HepG2 (cell line): ENCODE results near the gene ADAMTS13. TPM values are rescaled to one million over a fixed set of nuclear protein-coding genes. Genes with fewer than 3 reads are reported as not detected.

ENCODE experiments used
- CHD2 ChIP-seq: IDR thresholded peaks from 2 replicates; pipeline ENCODE4 v1.6.1; 2011; ENCODE audit warnings: low read depth, low read length, improper control_type of control experiment
- FOXA1 ChIP-seq, 2 experiments: fragments of 450-650 bp in 1 of 2; sonication (generic) in 1 of 2; formaldehyde crosslinking in 1 of 2; IDR thresholded peaks; 2 replicates each; pipeline versions ENCODE4 v1.4.0 to v1.6.1; 2016 to 2020; ENCODE audit warnings: missing genetic modification reagents in 1 of 2
- GATAD2A ChIP-seq: IDR thresholded peaks from 2 replicates; pipeline ENCODE4 v1.6.1; 2016
- KLF13 ChIP-seq: sonication (generic); formaldehyde crosslinking; IDR thresholded peaks from 2 replicates; pipeline ENCODE4 v1.4.0; 2020; ENCODE audit warnings: mild to moderate bottlenecking, missing genetic modification reagents
- KMT2B ChIP-seq: IDR thresholded peaks from 2 replicates; pipeline ENCODE4 v1.6.1; 2016; ENCODE audit warnings: missing genetic modification reagents, missing compliant biosample characterization
- MTA1 ChIP-seq: sonication (generic); formaldehyde crosslinking; IDR thresholded peaks from 2 replicates; pipeline ENCODE4 v1.4.0; 2020; ENCODE audit warnings: missing genetic modification reagents, mild to moderate bottlenecking, borderline replicate concordance
- NFKBIZ ChIP-seq: IDR thresholded peaks from 2 replicates; pipeline ENCODE4 v1.6.1; 2018; ENCODE audit warnings: missing genetic modification reagents, missing compliant biosample characterization
- SNAI1 ChIP-seq: sonication (generic); formaldehyde crosslinking; IDR thresholded peaks from 2 replicates; pipeline ENCODE4 v1.5.0; 2020; ENCODE audit warnings: mild to moderate bottlenecking, missing genetic modification reagents, borderline replicate concordance
- SNRNP70 ChIP-seq: fragments of 200-400 bp; formaldehyde crosslinking; IDR thresholded peaks from 2 replicates; pipeline ENCODE4 v1.6.1; 2017; ENCODE audit warnings: mild to moderate bottlenecking, low read depth, low read length, moderate library complexity
- SOX13 ChIP-seq, 3 experiments: fragments of 450-650 bp in 1 of 3; sonication (generic) in 1 of 3; formaldehyde crosslinking in 1 of 3; IDR thresholded peaks in 2 of 3; conservative IDR thresholded peaks in 1 of 3; 2 replicates each; pipeline versions ENCODE4 v1.5.0 to v1.6.1; 2016 to 2020; ENCODE audit warnings: antibody characterized with exemption in 1 of 3, mild to moderate bottlenecking in 1 of 3, missing compliant biosample characterization in 1 of 3, missing genetic modification reagents in 1 of 3, moderate library complexity in 1 of 3
- SRSF9 ChIP-seq: fragments of 200-400 bp; formaldehyde crosslinking; IDR thresholded peaks from 2 replicates; pipeline ENCODE4 v1.6.1; 2018; ENCODE audit warnings: borderline replicate concordance, mild to moderate bottlenecking, low read depth, low read length; ENCODE audit not compliant: insufficient read depth, poor library complexity, severe bottlenecking
- TEAD2 ChIP-seq: sonication (generic); formaldehyde crosslinking; IDR thresholded peaks from 2 replicates; pipeline ENCODE4 v1.9.0; 2021; ENCODE audit warnings: missing genetic modification reagents
- YY1 ChIP-seq: IDR thresholded peaks from 2 replicates; pipeline ENCODE4 v1.6.1; 2011; ENCODE audit warnings: low read length, low read depth, moderate library complexity, mild to moderate bottlenecking; ENCODE audit not compliant: insufficient read depth, insufficient replicate concordance
- ZBTB7A ChIP-seq: sonication (generic); formaldehyde crosslinking; IDR thresholded peaks from 2 replicates; pipeline ENCODE4 v1.8.0; 2022; ENCODE audit warnings: mild to moderate bottlenecking, missing genetic modification reagents
- ZNF30 ChIP-seq: sonication (generic); formaldehyde crosslinking; IDR thresholded peaks from 2 replicates; pipeline ENCODE4 v1.5.0; 2020; ENCODE audit warnings: mild to moderate bottlenecking, missing genetic modification reagents
- ZNF781 ChIP-seq: sonication (generic); formaldehyde crosslinking; IDR thresholded peaks from 2 replicates; pipeline ENCODE4 v1.5.1; 2020; ENCODE audit warnings: borderline replicate concordance, mild to moderate bottlenecking, missing genetic modification reagents; ENCODE audit errors: not compliant biosample characterization
- ZNF782 ChIP-seq: sonication (generic); formaldehyde crosslinking; IDR thresholded peaks from 2 replicates; pipeline ENCODE4 v1.4.0; 2020; ENCODE audit warnings: missing genetic modification reagents, mild to moderate bottlenecking, borderline replicate concordance
- ZSCAN9 ChIP-seq: IDR thresholded peaks from 2 replicates; pipeline ENCODE4 v1.6.1; 2016; ENCODE audit warnings: borderline replicate concordance
- polyA plus RNA-seq, 8 experiments: library from polyadenylated mRNA; depleted of rRNA in 3 of 8; stranded (reverse) in 7 of 8; unstranded in 1 of 8; fragments of >200 nt; fragmentation: Illumina TruSeq in 4 of 8; extraction: Trizol in 4 of 8; gene quantifications; 2 replicates each; pipeline versions ENCODE4 v1.2.1 to v1.2.3, GENCODE V29; 2011 to 2016; ENCODE audit warnings: low read depth in 4 of 8, missing spikeins in 1 of 8, mixed read lengths in 1 of 8; ENCODE audit not compliant: insufficient read depth in 1 of 8
- total RNA-seq, 5 experiments: library from RNA; depleted of rRNA; stranded (reverse); fragments of >200 nt; fragmentation: Illumina TruSeq; extraction: Trizol; gene quantifications; 2 replicates each; pipeline ENCODE4 v1.2.3, GENCODE V29; 2016; ENCODE audit warnings: low read depth in 1 of 5
- TF ChIP-seq, protein P1 (sequence below): sonication (generic); IDR thresholded peaks from 2 replicates; pipeline ENCODE4 v1.6.1; 2016; ENCODE audit warnings: low read depth, borderline replicate concordance
- TF ChIP-seq, protein P2 (sequence below): sonication (generic); formaldehyde crosslinking; IDR thresholded peaks from 2 replicates; pipeline ENCODE4 v1.4.0; 2020; ENCODE audit warnings: missing genetic modification reagents, low read depth, mild to moderate bottlenecking, borderline replicate concordance
- TF ChIP-seq, protein P3 (sequence below), 2 experiments: sonication (generic) in 1 of 2; formaldehyde crosslinking in 1 of 2; IDR thresholded peaks; 2 replicates each; pipeline versions ENCODE4 v1.5.1 to v1.6.1; 2011 to 2020; ENCODE audit warnings: borderline replicate concordance in 1 of 2, low read depth in 1 of 2, low read length in 1 of 2, mild to moderate bottlenecking in 1 of 2, missing genetic modification reagents in 1 of 2, moderate library complexity in 1 of 2
- TF ChIP-seq, protein P4 (sequence below): sonication (generic); formaldehyde crosslinking; IDR thresholded peaks from 2 replicates; pipeline ENCODE4 v1.5.0; 2020; ENCODE audit warnings: missing genetic modification reagents, mild to moderate bottlenecking, borderline replicate concordance

Gene ADAMTS13
- total and polyA plus RNA-seq, 2 of the 13 experiments (the other 11 are each of a cell fraction or from before 2014, with no cell fraction given): 0.91 to 4.5 TPM

DNA sequence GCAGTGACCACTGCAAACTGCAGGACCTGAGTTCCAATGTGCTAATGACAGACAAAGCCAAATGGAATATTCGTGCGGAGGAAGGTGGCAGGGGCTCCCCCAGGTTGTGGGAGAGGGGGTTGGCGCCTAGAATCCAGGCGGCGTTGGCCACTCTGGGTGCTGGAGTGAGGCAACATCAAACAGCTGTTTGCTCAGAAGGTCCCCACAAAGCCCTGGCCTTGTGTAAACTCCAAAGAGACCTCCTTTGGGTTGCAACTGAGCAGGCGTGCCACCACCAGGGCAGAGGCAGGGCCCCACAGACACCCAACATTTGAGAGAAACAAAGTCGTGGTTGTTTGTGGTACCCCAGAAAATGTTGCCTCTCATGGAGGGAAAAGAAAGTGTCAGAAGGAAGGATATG, 31.5 kb upstream of the ADAMTS13 start (continued):
- TF ChIP-seq, protein P1, sequence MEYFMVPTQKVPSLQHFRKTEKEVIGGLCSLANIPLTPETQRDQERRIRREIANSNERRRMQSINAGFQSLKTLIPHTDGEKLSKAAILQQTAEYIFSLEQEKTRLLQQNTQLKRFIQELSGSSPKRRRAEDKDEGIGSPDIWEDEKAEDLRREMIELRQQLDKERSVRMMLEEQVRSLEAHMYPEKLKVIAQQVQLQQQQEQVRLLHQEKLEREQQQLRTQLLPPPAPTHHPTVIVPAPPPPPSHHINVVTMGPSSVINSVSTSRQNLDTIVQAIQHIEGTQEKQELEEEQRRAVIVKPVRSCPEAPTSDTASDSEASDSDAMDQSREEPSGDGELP: peak; percentile 89; the same call in 1 of the 2 replicates
- TF ChIP-seq FOXA1 (IDR thresholded peaks at IDR 0.05): no peak
- peak; percentile 45; the same call in 1 of the 2 replicates for TF ChIP-seq FOXA1 (CRISPR knock-in tag; IDR thresholded peaks at IDR 0.05)
- TF ChIP-seq KMT2B: no peak
- no peak for TF ChIP-seq SNAI1 (CRISPR knock-in tag)
- no peak for TF ChIP-seq CHD2
- no peak for TF ChIP-seq SNRNP70
- no peak for TF ChIP-seq TEAD2
- TF ChIP-seq ZBTB7A (CRISPR knock-in tag): no peak
- TF ChIP-seq, protein P2, sequence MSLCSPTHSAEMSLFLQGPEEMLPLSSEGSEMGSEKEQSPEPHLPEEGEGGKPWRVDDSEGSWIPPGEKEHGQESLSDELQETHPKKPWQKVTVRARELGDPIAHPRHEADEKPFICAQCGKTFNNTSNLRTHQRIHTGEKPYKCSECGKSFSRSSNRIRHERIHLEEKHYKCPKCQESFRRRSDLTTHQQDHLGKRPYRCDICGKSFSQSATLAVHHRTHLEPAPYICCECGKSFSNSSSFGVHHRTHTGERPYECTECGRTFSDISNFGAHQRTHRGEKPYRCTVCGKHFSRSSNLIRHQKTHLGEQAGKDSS (CRISPR knock-in tag): no peak
- no peak for TF ChIP-seq NFKBIZ (CRISPR knock-in tag)
- TF ChIP-seq, protein P3, sequence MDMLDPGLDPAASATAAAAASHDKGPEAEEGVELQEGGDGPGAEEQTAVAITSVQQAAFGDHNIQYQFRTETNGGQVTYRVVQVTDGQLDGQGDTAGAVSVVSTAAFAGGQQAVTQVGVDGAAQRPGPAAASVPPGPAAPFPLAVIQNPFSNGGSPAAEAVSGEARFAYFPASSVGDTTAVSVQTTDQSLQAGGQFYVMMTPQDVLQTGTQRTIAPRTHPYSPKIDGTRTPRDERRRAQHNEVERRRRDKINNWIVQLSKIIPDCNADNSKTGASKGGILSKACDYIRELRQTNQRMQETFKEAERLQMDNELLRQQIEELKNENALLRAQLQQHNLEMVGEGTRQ (IDR thresholded peaks at IDR 0.05; ENCODE audit: low read depth, low read length): no peak
- TF ChIP-seq, protein P3 (CRISPR knock-in tag; IDR thresholded peaks at IDR 0.05; ENCODE audit: borderline replicate concordance): no peak
- no peak for TF ChIP-seq ZNF30
- no peak for TF ChIP-seq ZSCAN9
- TF ChIP-seq GATAD2A (CRISPR knock-in tag): peak; percentile 60; the same call in 1 of the 2 replicates
- TF ChIP-seq, protein P4, sequence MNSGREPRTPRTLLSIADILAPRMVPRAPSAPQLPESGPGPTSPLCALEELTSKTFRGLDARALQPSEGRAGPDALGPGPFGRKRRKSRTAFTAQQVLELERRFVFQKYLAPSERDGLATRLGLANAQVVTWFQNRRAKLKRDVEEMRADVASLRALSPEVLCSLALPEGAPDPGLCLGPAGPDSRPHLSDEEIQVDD (CRISPR knock-in tag): no peak
- TF ChIP-seq SOX13 (IDR thresholded peaks at IDR 0.05): no peak
- TF ChIP-seq SOX13 (CRISPR knock-in tag; conservative IDR thresholded peaks at IDR 0.05 in 1 of 2, IDR thresholded peaks at IDR 0.05 in 1 of 2): peak in 1 of 2 experiments; percentile 19; a peak in 1 of 4 replicates
- no peak for TF ChIP-seq ZNF782
- no peak for TF ChIP-seq YY1
- TF ChIP-seq ZNF781 (CRISPR knock-in tag): no peak
- peak; percentile 41; the same call in 1 of the 2 replicates for TF ChIP-seq MTA1 (CRISPR knock-in tag)
- TF ChIP-seq SRSF9: no peak
- TF ChIP-seq KLF13 (CRISPR knock-in tag): no peak
